Esophagus squamous epithelium (tissue), 5 donors: ENCODE results near the gene DEFB128. TPM values are rescaled to one million over a fixed set of nuclear protein-coding genes. Genes with fewer than 3 reads are reported as not detected.

Source experiments
- DNase-seq: peaks from one replicate; lab custom pipeline; 2025; lab: John Stamatoyannopoulos, UW
- H3K27ac ChIP-seq, 4 donors: fragments of 200-600 bp; sonication (generic); one replicate each; pipeline ENCODE4 v1.5.1; 2016 to 2019; ENCODE audit warnings: mild to moderate bottlenecking in 1 of 4
- H3K27me3 ChIP-seq, 4 donors: fragments of 200-600 bp; sonication (generic); 1 replicate in 3 of 4; 2 replicates in 1 of 4; pipeline versions ENCODE4 v1.5.1 to v1.6.0; 2017 to 2021; ENCODE audit warnings: antibody characterized with exemption in 1 of 4
- H3K36me3 ChIP-seq, 3 donors: fragments of 200-600 bp; sonication (generic); one replicate each; pipeline ENCODE4 v1.5.1; 2016 to 2019
- H3K4me1 ChIP-seq, 3 donors: fragments of 200-600 bp; sonication (generic); one replicate each; pipeline ENCODE4 v1.5.1; 2017 to 2019
- H3K4me3 ChIP-seq, 4 donors: fragments of 200-600 bp; sonication (generic); 1 replicate in 3 of 4; 2 replicates in 1 of 4; pipeline ENCODE4 v1.5.1; 2016 to 2019; ENCODE audit warnings: mild to moderate bottlenecking in 2 of 4, moderate library complexity in 1 of 4
- H3K9me3 ChIP-seq, 3 donors: fragments of 200-600 bp; sonication (generic); one replicate each; pipeline ENCODE4 v1.5.1; 2016 to 2019
- POLR2A ChIP-seq, 4 donors: fragments of 450-650 bp; IDR thresholded peaks; one replicate each; pipeline ENCODE4 v1.6.1; 2017; ENCODE audit warnings: antibody characterized with exemption in 4 of 4, mild to moderate bottlenecking in 4 of 4, moderate library complexity in 3 of 4
- WGBS, 2 donors: methylation state at CpG; one replicate each; pipeline ENCODE4 v1.1.5; 2018; 5-methylcytosine and 5-hydroxymethylcytosine counted together
- intact Hi-C: fragments of 100-400 bp; cut with DNase I; formaldehyde crosslinking; loops from one replicate; pipeline ENCODE4 v1.15.0; 2022
- total RNA-seq, 4 donors: library from RNA; depleted of rRNA; stranded (reverse); fragments of >200 nt; gene quantifications; one replicate each; pipeline ENCODE4 v1.1.0, GENCODE V29; 2016
- TF ChIP-seq, protein P1 (sequence below), 6 experiments: fragments of 450-650 bp in 4 of 6; fragments of 200-600 bp in 2 of 6; sonication (generic) in 2 of 6; IDR thresholded peaks; one replicate each; pipeline ENCODE4 v1.5.1; 2016 to 2019; ENCODE audit warnings: antibody characterized with exemption in 6 of 6, mild to moderate bottlenecking in 4 of 6, moderate library complexity in 4 of 6
- donor health status: DM: yes; HTN: yes; CAD: no.

Gene DEFB128
- total RNA-seq, result not detected

DNA sequence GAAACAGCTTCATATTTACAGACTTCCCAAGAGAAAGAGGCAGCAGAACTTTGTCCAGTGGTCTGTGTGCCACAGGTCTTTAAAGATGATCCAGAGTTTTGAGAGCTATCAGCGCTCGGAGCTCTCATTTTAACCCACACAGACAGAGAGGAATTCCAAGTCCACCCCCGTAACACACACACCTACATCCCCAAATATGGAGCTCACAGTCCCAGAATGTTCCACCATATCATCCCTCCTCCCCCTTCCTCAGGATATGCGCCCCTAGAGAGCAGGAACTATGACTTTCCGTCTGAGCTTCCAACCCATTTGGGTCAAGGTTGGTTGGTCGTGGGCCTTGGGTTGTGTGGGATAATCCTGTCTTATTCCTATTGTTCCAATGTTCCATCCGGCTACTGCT lies at the start of gene DEFB128:
Gene DEFB128, minus strand, starts transcription at position 101 of the 400 bp plus-strand sequence. Its CDS starts 88 bp downstream, at position 13.
- no peaks in the 10 kb centered on the region for H3K36me3 ChIP-seq
- intact Hi-C loops, result no loop called here
- WGBS, 2 donors, result 51 to 55% methylated on average over 7 of the region's 7 CpGs

GRCh38 chr20:237929-238328 lies 48.4 kb upstream of the DEFB128 start:
- no peak for DNase-seq
- intact Hi-C loops, result no loop called here
- Histone ChIP-seq H3K27me3 (peaks cover 0 to 10% (median 0%) of the 10 kb centered on the region in 4 donors), H3K27ac (no peak overlapping the region), H3K9me3 (no peaks in the 10 kb centered on the region), H3K4me3 (no peak overlapping the region), H3K36me3 (no peaks in the 10 kb centered on the region), H3K4me1 (peaks cover 0 to 15% (median 0%) of the 10 kb centered on the region in 3 donors)
- TF ChIP-seq, protein P1, sequence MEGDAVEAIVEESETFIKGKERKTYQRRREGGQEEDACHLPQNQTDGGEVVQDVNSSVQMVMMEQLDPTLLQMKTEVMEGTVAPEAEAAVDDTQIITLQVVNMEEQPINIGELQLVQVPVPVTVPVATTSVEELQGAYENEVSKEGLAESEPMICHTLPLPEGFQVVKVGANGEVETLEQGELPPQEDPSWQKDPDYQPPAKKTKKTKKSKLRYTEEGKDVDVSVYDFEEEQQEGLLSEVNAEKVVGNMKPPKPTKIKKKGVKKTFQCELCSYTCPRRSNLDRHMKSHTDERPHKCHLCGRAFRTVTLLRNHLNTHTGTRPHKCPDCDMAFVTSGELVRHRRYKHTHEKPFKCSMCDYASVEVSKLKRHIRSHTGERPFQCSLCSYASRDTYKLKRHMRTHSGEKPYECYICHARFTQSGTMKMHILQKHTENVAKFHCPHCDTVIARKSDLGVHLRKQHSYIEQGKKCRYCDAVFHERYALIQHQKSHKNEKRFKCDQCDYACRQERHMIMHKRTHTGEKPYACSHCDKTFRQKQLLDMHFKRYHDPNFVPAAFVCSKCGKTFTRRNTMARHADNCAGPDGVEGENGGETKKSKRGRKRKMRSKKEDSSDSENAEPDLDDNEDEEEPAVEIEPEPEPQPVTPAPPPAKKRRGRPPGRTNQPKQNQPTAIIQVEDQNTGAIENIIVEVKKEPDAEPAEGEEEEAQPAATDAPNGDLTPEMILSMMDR (IDR thresholded peaks at IDR 0.05), result no peak
- no peak for TF ChIP-seq POLR2A (IDR thresholded peaks at IDR 0.05)
- 24 to 31% methylated on average over 3 of the region's 3 CpGs for WGBS, 2 donors

More for the DNA sequence above, at the start of gene DEFB128:
- H3K4me1 ChIP-seq, result no peaks in the 10 kb centered on the region
- TF ChIP-seq, protein P1 (IDR thresholded peaks at IDR 0.05), result no peak
- peaks cover 0 to 21% (median 0%) of the 10 kb centered on the region in 4 donors for H3K27me3 ChIP-seq
- DNase-seq, result no peak
- no peak within 1 kb of the TSS for H3K27ac ChIP-seq
- H3K9me3 ChIP-seq, result no peaks in the 10 kb centered on the region
- no peak within 1 kb of the TSS for H3K4me3 ChIP-seq

- Histone ChIP-seq H3K9me3 (no peaks in the 10 kb centered on the region), H3K27ac (no peak overlapping the region), H3K4me3 (no peak overlapping the region), H3K27me3 (peaks cover 0 to 5% (median 0%) of the 10 kb centered on the region in 4 donors), H3K36me3 (no peaks in the 10 kb centered on the region), H3K4me1 (peaks cover 0 to 15% (median 0%) of the 10 kb centered on the region in 3 donors)
- DNase-seq, result no peak
- TF ChIP-seq POLR2A (IDR thresholded peaks at IDR 0.05), result no peak
- TF ChIP-seq, protein P1 (IDR thresholded peaks at IDR 0.05), result no peak
- intact Hi-C loops, result no loop called here
- WGBS, 2 donors, result 20 to 24% methylated on average over 4 of the region's 4 CpGs
Measured at GRCh38 chr20:237489-237888, 48.0 kb upstream of the DEFB128 start.

DNA sequence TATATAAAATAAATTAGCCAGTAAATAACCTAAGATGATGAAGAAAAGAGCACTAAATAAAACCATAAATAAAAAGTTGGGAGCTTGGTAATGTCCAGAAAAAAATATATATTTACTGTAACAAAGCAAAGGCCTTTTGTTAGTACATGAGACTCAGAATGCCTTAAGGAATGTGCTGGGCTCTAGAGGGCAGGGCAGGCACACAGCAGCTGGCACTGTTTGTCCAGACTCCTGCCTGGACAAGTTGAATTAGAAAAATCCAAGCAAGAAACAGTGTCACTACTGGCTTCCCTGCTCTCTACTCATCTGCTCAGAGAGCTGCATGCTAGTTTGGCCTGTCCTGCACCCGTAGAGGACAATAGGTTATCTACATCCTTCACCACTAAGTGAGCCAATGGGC lies 46.4 kb upstream of the DEFB128 start:
- intact Hi-C loops, result no loop called here
- TF ChIP-seq, protein P1 (IDR thresholded peaks at IDR 0.05), result no peak
- TF ChIP-seq POLR2A (IDR thresholded peaks at IDR 0.05), result no peak
- 13 to 67% methylated on average over 1 of the region's 1 CpG for WGBS, 2 donors
- Histone ChIP-seq H3K4me1 (peaks cover 0 to 15% (median 0%) of the 10 kb centered on the region in 3 donors), H3K27ac (no peak overlapping the region), H3K4me3 (no peak overlapping the region), H3K27me3 (peaks cover 0 to 4% (median 0%) of the 10 kb centered on the region in 4 donors), H3K36me3 (no peaks in the 10 kb centered on the region), H3K9me3 (no peaks in the 10 kb centered on the region)
- no peak for DNase-seq

DNA sequence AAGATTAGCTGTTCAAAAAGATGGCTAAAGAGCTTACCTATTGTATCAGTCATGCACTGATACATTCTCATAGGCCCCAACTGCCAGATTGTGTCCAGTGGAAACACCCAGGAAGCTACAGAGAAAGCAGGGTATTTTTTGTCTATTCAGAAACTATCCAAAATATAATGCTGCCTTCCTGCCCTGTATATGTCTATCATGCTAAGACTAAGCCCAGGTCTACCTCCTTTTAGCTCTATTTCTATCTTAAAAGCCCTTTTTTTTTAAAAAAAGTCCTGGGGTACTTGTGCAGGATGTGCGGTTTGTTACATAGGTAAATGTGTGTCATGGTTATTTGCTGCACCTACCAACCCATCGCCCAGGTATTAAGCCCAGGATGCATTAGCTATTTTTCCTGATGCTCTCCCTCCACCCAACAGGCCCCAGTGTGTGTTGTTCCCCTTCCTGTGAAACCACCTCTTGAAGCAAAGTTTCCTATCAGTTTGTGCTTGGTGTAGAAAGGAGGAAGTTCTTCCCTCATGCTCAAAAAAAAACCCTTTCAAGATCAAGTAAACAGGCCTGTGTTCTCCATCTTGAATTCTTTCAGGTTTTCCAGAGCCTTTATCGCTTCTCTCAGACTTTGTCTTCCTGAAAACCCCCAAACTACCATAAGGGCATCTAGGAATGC lies 38.1 kb upstream of the DEFB128 start:
- TF ChIP-seq POLR2A (IDR thresholded peaks at IDR 0.05), result no peak
- TF ChIP-seq, protein P1 (IDR thresholded peaks at IDR 0.05), result no peak
- H3K27ac ChIP-seq, result no peak overlapping the region
- no peaks in the 10 kb centered on the region for H3K36me3 ChIP-seq
- H3K4me1 ChIP-seq, result no peaks in the 10 kb centered on the region
- DNase-seq, result no peak
- intact Hi-C loops, result no loop called here
- H3K27me3 ChIP-seq, result peaks cover 0 to 15% (median 0%) of the 10 kb centered on the region in 4 donors
- 50 to 80% methylated on average over 3 of the region's 3 CpGs for WGBS, 2 donors
- H3K9me3 ChIP-seq, result no peaks in the 10 kb centered on the region
- H3K4me3 ChIP-seq, result no peak overlapping the region
